ENCODE measurements around the gene GHRH.

GHRH gene

DNA sequence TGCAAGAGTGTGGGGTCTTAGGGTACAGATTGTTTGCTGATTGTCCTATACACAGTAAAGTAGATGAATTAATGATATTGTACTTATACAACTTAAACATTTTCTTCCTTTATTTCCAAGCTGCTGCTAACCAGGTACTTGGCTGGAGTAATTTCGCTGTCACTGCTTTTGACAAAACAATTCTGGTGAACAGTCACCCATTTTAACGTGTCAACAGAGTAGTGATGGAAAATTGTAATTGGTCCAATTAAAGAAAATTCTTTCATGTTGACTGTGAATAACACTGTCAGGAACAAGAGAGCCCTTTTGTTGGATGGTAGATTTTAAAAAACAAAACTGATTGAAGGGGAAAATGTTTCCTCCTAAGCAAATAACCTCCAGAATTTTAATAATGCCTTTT is 55.8 kb downstream of the GHRH start:
- no peak overlapping the region for H3K4me3 ChIP-seq (ENCODE audit: low read depth, low read length)
- TF ChIP-seq, protein P1, sequence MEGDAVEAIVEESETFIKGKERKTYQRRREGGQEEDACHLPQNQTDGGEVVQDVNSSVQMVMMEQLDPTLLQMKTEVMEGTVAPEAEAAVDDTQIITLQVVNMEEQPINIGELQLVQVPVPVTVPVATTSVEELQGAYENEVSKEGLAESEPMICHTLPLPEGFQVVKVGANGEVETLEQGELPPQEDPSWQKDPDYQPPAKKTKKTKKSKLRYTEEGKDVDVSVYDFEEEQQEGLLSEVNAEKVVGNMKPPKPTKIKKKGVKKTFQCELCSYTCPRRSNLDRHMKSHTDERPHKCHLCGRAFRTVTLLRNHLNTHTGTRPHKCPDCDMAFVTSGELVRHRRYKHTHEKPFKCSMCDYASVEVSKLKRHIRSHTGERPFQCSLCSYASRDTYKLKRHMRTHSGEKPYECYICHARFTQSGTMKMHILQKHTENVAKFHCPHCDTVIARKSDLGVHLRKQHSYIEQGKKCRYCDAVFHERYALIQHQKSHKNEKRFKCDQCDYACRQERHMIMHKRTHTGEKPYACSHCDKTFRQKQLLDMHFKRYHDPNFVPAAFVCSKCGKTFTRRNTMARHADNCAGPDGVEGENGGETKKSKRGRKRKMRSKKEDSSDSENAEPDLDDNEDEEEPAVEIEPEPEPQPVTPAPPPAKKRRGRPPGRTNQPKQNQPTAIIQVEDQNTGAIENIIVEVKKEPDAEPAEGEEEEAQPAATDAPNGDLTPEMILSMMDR (IDR thresholded peaks at IDR 0.05; ENCODE audit: low read depth, low read length, missing control alignments), result no peak
- no peak for DNase-seq (ENCODE audit: low read depth)

DNA sequence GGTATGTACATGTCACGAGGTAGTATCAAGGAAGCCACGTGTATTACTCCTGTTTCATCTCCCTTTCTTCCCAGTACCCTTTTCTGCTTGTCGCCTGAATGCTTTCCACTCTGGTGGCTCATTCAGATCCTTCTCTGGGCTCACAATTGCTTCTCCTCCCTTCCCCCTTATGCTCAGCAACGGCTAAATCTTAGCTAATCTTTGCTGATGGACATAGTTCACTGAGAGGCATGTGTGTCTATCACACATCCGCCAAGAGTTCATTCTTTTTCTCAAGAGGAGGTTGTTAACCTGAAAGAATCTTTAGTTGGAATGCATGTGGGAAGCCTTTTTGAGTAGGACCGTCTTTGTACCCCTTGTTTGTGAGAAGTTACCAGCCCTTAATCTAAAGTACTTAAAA is 56.5 kb downstream of the GHRH start:
- TF ChIP-seq, protein P1 (IDR thresholded peaks at IDR 0.05; ENCODE audit: low read depth, low read length, missing control alignments), result no peak
- DNase-seq (ENCODE audit: low read depth), result no peak
- H3K4me3 ChIP-seq (ENCODE audit: low read depth, low read length), result no peak overlapping the region

DNA sequence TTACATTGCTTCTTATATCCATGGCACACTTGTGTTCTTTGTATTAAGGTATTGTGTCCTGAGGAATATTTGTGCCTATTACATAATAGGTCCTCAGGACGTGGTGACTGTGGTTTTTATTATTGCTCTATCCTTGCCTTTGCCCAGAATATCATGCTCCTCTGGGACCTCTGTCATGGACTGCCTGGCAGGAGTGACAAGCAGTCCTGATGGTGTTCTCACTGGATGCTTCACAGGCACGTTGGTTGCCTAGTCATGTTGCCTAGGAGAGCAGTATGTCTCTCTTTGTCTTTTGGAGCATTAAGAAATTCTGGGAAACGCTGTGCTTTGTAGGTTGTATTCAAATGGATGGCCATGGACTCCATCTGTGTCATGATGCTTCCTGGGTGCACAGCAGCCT is 57.6 kb downstream of the GHRH start:
- TF ChIP-seq, protein P1 (IDR thresholded peaks at IDR 0.05; ENCODE audit: low read depth, low read length, missing control alignments), result no peak
- H3K4me3 ChIP-seq (ENCODE audit: low read depth, low read length), result no peak overlapping the region
- DNase-seq (ENCODE audit: low read depth), result no peak

DNA sequence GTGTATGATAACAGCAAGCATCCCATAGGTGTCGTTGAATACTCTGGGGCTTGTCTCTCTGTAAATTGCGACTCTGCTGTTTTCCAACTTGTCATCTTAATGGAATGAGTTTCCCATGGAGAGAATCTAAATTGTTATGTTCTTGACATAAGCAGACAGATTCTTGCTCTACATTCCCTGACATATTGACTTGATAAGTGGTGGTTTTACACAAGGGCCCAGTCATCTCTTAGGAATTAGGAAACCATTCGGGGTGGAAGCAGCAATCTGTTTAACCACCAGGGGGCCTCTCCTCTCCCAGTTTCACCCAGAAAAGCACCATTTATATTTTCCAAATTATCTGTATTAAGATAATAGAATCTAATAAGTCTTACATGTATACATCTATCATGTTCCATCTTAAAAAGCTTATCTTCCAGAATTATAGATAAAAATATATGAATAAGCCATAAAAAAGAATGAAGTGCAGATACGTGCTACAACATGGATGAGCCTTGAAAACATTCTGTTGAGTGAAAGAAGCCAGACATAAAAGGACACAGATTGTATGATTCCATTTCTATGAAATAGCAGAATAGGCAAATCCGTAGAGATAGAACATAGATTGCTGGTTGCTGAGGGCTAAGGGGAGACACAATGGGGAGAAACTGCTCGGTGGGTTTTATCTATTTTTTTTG is 59.2 kb downstream of the GHRH start:
- H3K4me3 ChIP-seq (ENCODE audit: low read depth, low read length), result no peak overlapping the region
- TF ChIP-seq, protein P1 (IDR thresholded peaks at IDR 0.05; ENCODE audit: low read depth, low read length, missing control alignments), result peak; percentile 68
- no peak for DNase-seq (ENCODE audit: low read depth)

DNA sequence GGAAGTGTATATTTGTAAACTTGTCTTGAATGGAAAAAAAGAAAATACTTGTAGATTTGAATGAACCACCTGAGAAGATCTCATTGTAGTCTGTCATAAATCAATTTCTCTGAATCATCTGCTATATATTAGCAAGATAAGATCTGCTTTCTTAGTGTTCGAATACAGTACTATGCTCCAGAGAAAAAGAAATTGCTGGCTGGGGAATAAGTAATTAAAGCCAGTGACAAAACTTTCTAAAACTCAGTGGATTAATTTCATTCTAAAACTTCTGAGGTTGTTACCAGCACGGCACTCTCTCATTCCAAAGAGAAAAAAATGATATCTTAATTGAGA is 59.8 kb downstream of the GHRH start:
- no peak for DNase-seq (ENCODE audit: low read depth)
- TF ChIP-seq, protein P1 (IDR thresholded peaks at IDR 0.05; ENCODE audit: low read depth, low read length, missing control alignments), result no peak
- no peak overlapping the region for H3K4me3 ChIP-seq (ENCODE audit: low read depth, low read length)

Measured in GM12864 (cell line).